ENCODE data around the gene AFF3. TPM values are rescaled to one million over a fixed set of nuclear protein-coding genes. Genes with fewer than 3 reads are reported as not detected.

The AFF3 gene
- total RNA-seq, 1 experiment from 2014 or later = 0.61 TPM

DNA sequence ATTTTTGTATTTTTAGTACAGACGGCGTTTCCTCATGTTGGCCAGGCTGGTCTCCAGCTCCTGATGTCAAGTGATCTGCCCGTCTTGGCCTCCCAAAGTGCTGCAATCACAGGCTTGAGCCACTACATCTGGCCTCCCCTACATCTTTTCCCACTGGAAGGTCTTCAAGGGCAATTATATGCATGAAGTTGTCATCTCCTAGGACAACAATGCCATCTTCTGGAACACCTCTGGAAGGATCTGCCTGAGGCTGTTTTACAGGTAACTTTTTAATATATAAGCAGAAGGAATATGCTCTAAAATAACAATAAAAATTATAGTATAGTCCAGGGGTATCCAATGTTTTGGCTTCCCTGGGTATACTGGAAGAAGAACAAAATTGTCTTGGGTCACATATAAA, 321.4 kb downstream of the AFF3 start:
- no peak overlapping the region for H3K4me2 ChIP-seq (ENCODE audit: low read length)
- H3K36me3 ChIP-seq (ENCODE audit: control insufficient read depth in 1 of 2, insufficient read depth in 2 of 2, low read length in 2 of 2) = no peaks in the 10 kb centered on the region
- H2AFZ ChIP-seq (ENCODE audit: low read depth, low read length, poor library complexity, severe bottlenecking) = no peak overlapping the region
- H3K79me2 ChIP-seq (ENCODE audit: insufficient read depth, low read length) = no peaks in the 10 kb centered on the region
- H3K27ac ChIP-seq (ENCODE audit: low read depth, low read length) = no peak overlapping the region
- TF ChIP-seq FOSL1 (IDR thresholded peaks at IDR 0.05; ENCODE audit: low read depth) (no peak), JUND (IDR thresholded peaks at IDR 0.05) (no peak), RAD21 (IDR thresholded peaks at IDR 0.05; ENCODE audit: low read depth) (peak; percentile 44)
- TF ChIP-seq, protein P1, sequence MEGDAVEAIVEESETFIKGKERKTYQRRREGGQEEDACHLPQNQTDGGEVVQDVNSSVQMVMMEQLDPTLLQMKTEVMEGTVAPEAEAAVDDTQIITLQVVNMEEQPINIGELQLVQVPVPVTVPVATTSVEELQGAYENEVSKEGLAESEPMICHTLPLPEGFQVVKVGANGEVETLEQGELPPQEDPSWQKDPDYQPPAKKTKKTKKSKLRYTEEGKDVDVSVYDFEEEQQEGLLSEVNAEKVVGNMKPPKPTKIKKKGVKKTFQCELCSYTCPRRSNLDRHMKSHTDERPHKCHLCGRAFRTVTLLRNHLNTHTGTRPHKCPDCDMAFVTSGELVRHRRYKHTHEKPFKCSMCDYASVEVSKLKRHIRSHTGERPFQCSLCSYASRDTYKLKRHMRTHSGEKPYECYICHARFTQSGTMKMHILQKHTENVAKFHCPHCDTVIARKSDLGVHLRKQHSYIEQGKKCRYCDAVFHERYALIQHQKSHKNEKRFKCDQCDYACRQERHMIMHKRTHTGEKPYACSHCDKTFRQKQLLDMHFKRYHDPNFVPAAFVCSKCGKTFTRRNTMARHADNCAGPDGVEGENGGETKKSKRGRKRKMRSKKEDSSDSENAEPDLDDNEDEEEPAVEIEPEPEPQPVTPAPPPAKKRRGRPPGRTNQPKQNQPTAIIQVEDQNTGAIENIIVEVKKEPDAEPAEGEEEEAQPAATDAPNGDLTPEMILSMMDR (IDR thresholded peaks at IDR 0.05 in 2 of 3, conservative IDR thresholded peaks at IDR 0.05 in 1 of 3; ENCODE audit: borderline replicate concordance in 1 of 3, insufficient read depth in 1 of 3, low read depth in 2 of 3, low read length in 2 of 3) = 0 out of 6 replicates have a peak, but pooled peaks of 2 of the 3 experiments have one; percentile 6 to 8
- no peaks in the 10 kb centered on the region for H3K9me2 ChIP-seq (ENCODE audit: insufficient read depth)
- no peak overlapping the region for H3K9ac ChIP-seq (ENCODE audit: low read length)
- BruUV-seq (replicated peaks) = no TSS peak
- no peaks in the 10 kb centered on the region for H3K4me1 ChIP-seq (ENCODE audit: control insufficient read depth in 1 of 2, insufficient read depth in 2 of 2, low read length in 2 of 2)
- CTCF ChIA-PET = interaction anchor here (1.1 to 1.3 kb wide), 2 partner anchors 262 to 425 kb away, joined by 3 read pairs; no protein-coding TSS in a partner anchor
- POLR2A ChIA-PET = no interaction called here
- peak; percentile 6 for DNase-seq (ENCODE audit: low read depth, low spot score)
- intact Hi-C loops (cut with micrococcal nuclease) = loop anchor here (1.0 kb wide), 1 partner anchor 262 kb away; no protein-coding TSS in a partner anchor
- RAD21 ChIA-PET (ENCODE audit: low non-redundant PET in 1 of 2, low total read pairs in 2 of 2, uncharacterized antibody in 2 of 2, unreplicated experiment in 2 of 2) = no interaction called here
- no peak for ATAC-seq
- H3K9me3 ChIP-seq (ENCODE audit: control insufficient read depth in 1 of 2, insufficient read depth in 1 of 2, low read depth in 1 of 2, low read length in 2 of 2) = no peaks in the 10 kb centered on the region
- H3K4me3 ChIP-seq (replicated peaks in 1 of 2; ENCODE audit: low read depth in 1 of 2, low read length in 2 of 2) = no peak overlapping the region
- peaks cover 52% of the 10 kb centered on the region for H3K27me3 ChIP-seq (ENCODE audit: insufficient read depth, low read length)
- H4K20me1 ChIP-seq (ENCODE audit: insufficient read depth) = no peaks in the 10 kb centered on the region

DNA sequence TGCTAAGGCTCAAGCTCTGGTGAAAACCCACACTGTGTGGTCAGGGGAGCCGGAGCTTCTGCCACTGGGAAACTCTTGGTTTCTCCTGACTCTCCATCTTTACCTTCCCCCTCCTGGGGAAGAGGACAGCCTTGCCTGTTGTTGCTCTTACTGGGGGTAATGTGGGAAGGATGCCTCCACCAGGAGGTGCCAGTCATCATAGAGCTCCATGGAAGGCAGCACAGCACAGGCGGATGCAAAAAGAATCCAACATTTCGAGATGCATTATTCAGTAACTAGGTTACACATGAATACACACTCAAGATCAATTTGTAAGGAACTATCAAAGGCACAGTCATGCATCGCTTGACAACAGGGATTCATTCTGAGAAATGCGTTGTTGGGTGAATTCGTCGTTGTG, 322.6 kb downstream of the AFF3 start:
- no peaks in the 10 kb centered on the region for H3K4me1 ChIP-seq (ENCODE audit: control insufficient read depth in 1 of 2, insufficient read depth in 2 of 2, low read length in 2 of 2)
- H3K4me2 ChIP-seq (ENCODE audit: low read length) = no peak overlapping the region
- ChIA-PET RAD21 (ENCODE audit: low non-redundant PET in 1 of 2, low total read pairs in 2 of 2, uncharacterized antibody in 2 of 2, unreplicated experiment in 2 of 2) (interaction anchor here in 1 of 2 experiments (1.1 kb wide), 1 partner anchor 440 kb away, joined by 3 read pairs; no protein-coding TSS in a partner anchor), POLR2A (no interaction called here), CTCF (interaction anchor here (0.9 to 2.2 kb wide), 8 partner anchors 10 to 442 kb away, joined by 3 to 24 read pairs (median 6); no protein-coding TSS in a partner anchor)
- TF ChIP-seq, protein P2, sequence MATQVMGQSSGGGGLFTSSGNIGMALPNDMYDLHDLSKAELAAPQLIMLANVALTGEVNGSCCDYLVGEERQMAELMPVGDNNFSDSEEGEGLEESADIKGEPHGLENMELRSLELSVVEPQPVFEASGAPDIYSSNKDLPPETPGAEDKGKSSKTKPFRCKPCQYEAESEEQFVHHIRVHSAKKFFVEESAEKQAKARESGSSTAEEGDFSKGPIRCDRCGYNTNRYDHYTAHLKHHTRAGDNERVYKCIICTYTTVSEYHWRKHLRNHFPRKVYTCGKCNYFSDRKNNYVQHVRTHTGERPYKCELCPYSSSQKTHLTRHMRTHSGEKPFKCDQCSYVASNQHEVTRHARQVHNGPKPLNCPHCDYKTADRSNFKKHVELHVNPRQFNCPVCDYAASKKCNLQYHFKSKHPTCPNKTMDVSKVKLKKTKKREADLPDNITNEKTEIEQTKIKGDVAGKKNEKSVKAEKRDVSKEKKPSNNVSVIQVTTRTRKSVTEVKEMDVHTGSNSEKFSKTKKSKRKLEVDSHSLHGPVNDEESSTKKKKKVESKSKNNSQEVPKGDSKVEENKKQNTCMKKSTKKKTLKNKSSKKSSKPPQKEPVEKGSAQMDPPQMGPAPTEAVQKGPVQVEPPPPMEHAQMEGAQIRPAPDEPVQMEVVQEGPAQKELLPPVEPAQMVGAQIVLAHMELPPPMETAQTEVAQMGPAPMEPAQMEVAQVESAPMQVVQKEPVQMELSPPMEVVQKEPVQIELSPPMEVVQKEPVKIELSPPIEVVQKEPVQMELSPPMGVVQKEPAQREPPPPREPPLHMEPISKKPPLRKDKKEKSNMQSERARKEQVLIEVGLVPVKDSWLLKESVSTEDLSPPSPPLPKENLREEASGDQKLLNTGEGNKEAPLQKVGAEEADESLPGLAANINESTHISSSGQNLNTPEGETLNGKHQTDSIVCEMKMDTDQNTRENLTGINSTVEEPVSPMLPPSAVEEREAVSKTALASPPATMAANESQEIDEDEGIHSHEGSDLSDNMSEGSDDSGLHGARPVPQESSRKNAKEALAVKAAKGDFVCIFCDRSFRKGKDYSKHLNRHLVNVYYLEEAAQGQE (IDR thresholded peaks at IDR 0.05; ENCODE audit: low read depth) = no peak
- TF ChIP-seq CEBPB (IDR thresholded peaks at IDR 0.05; ENCODE audit: low read depth) (no peak), ZFX (IDR thresholded peaks at IDR 0.05) (no peak)
- TF ChIP-seq, protein P1 (IDR thresholded peaks at IDR 0.05 in 2 of 3, conservative IDR thresholded peaks at IDR 0.05 in 1 of 3; ENCODE audit: borderline replicate concordance in 1 of 3, insufficient read depth in 1 of 3, low read depth in 2 of 3, low read length in 2 of 3) = no peak; a peak in 1 of 6 replicates
- H3K27me3 ChIP-seq (ENCODE audit: insufficient read depth, low read length) = peaks cover 47% of the 10 kb centered on the region
- H3K9me3 ChIP-seq (ENCODE audit: control insufficient read depth in 1 of 2, insufficient read depth in 1 of 2, low read depth in 1 of 2, low read length in 2 of 2) = no peaks in the 10 kb centered on the region
- H3K9ac ChIP-seq (ENCODE audit: low read length) = no peak overlapping the region
- intact Hi-C loops (cut with micrococcal nuclease) = loop anchor here (1.0 kb wide), 1 partner anchor 424 kb away; no protein-coding TSS in a partner anchor
- no TSS peak for BruUV-seq (replicated peaks)
- ATAC-seq = 0 out of 2 replicates have a peak, but pooled peaks have one; percentile 44
- DNase-seq (ENCODE audit: low read depth, low spot score) = no peak
- H2AFZ ChIP-seq (ENCODE audit: low read depth, low read length, poor library complexity, severe bottlenecking) = no peak overlapping the region
- no peaks in the 10 kb centered on the region for H3K79me2 ChIP-seq (ENCODE audit: insufficient read depth, low read length)
- no peaks in the 10 kb centered on the region for H4K20me1 ChIP-seq (ENCODE audit: insufficient read depth)
- no peak overlapping the region for H3K27ac ChIP-seq (ENCODE audit: low read depth, low read length)
- H3K36me3 ChIP-seq (ENCODE audit: control insufficient read depth in 1 of 2, insufficient read depth in 2 of 2, low read length in 2 of 2) = no peaks in the 10 kb centered on the region
- no peak overlapping the region for H3K4me3 ChIP-seq (replicated peaks in 1 of 2; ENCODE audit: low read depth in 1 of 2, low read length in 2 of 2)
- no peaks in the 10 kb centered on the region for H3K9me2 ChIP-seq (ENCODE audit: insufficient read depth)

Data from HCT116 (cell line).